Measurements from ENCODE around the gene CASKIN2.
A peak's percentile ranks its signal among the peaks of the same experiment; 100 is the strongest.

The CASKIN2 gene

GRCh38 chr17:75515496-75516254 is at the start of gene CASKIN2:
TSS of gene CASKIN2 (minus strand) at chr17:75515537. CDS start at chr17:75513804, 1,733 bp downstream.
- peak; percentile 70 for DNase-seq (ENCODE audit: low read depth)

- DNase-seq (ENCODE audit: low read depth) = no peak
Measured at GRCh38 chr17:75565066-75565465, 49.7 kb upstream of the CASKIN2 start.

- no peak for DNase-seq (ENCODE audit: low read depth)
Measured at GRCh38 chr17:75564195-75564594, 48.9 kb upstream of the CASKIN2 start.

GRCh38 chr17:75563063-75563758 is 47.9 kb upstream of the CASKIN2 start:
- DNase-seq (ENCODE audit: low read depth) = no peak

- DNase-seq (ENCODE audit: low read depth) = no peak
Measured at GRCh38 chr17:75561927-75562603, 46.7 kb upstream of the CASKIN2 start.

DNA sequence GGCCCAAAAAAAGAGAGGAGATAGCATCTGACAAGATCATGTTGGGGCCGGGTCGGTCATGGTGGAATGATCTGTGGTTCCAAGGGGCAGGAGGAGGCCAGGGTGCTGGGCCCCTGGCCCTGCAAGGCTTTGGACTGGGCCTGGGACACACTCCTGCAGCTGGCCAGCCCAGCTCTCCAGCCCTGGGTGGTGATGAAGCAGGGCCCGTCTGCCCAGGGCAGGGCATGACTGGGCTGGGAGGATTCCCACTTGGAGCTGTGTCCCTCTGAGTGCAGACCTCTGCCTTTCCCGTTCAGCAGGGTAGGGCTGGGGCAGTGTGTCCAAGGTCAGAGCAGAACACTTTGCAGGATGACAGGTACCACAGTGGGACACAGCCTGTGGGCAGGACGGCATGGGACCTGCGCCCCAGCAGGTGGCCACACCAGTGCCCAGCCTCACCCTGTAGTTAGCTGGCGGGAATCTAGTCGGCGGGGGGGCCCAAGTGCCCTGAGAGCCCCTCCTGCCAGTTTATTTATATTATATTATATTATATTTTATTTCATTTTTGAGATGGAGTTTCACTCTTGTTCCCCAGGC is 44.7 kb upstream of the CASKIN2 start:
- no peak for DNase-seq (ENCODE audit: low read depth)

DNA sequence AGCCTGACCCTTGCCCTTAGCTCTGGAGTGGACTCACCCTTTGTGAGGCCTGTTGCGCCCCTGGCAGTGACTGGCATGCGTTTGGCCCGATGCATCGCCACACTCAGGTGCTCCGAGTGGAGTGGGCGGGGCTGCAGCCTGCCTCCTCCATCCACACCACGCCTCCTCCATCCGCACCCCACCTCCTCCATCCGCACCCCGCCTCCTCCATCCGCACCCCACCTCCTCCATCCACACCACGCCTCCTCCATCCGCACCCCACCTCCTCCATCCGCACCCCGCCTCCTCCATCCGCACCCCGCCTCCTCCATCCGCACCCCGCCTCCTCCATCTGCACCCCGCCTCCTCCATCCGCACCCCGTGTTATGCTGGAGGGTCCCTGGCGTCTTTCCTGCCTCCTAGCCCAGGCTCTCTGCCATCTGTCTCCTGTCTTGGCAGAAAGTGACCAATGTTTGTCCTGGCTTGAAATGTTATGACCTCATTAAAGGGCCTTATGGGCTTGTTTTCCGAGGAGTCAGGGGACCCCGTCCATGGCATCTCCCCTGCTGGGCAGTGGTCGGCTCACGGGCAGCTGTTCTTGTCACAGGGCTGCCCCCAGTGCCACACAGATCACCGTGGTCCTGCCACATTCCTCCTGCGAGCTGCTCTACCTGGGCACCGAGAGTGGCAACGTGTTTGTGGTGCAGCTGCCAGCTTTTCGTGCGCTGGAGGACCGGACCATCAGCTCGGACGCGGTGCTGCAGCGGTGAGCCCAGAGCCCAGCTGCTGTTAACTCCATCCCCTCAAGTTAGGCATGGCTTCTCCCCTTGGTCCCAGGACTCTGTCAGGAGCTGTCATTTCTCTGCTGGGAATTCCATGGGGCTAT is 43.6 kb upstream of the CASKIN2 start:
- DNase-seq (ENCODE audit: low read depth) = no peak

GRCh38 chr17:75557852-75558665 is 42.7 kb upstream of the CASKIN2 start:
- DNase-seq (ENCODE audit: low read depth) = no peak

GRCh38 chr17:75557075-75557851 is 41.9 kb upstream of the CASKIN2 start:
- DNase-seq (ENCODE audit: low read depth) = no peak

DNA sequence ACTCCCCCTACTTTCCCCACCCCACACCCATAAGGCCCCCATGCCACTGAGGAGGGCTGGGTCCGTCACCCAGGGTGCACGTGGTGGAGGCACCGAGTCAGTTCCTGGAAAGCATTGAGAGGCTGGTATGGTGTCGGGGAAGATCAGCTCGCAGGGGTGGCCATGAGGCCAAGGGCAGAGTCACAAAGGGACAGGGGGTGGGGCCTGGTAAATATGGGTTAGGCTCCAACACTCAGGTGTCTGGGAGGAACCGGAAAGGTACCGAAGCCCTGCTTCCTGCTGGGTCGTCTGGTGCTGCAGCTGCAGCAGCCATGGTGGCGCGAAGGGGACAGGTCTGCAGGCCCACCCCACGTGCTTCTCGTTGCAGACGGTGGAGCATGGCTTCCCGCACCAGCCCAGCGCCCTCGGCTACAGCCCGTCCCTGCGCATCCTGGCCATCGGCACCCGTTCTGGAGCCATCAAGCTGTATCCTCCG is 40.4 kb upstream of the CASKIN2 start:
- DNase-seq (ENCODE audit: low read depth) = no peak

DNA sequence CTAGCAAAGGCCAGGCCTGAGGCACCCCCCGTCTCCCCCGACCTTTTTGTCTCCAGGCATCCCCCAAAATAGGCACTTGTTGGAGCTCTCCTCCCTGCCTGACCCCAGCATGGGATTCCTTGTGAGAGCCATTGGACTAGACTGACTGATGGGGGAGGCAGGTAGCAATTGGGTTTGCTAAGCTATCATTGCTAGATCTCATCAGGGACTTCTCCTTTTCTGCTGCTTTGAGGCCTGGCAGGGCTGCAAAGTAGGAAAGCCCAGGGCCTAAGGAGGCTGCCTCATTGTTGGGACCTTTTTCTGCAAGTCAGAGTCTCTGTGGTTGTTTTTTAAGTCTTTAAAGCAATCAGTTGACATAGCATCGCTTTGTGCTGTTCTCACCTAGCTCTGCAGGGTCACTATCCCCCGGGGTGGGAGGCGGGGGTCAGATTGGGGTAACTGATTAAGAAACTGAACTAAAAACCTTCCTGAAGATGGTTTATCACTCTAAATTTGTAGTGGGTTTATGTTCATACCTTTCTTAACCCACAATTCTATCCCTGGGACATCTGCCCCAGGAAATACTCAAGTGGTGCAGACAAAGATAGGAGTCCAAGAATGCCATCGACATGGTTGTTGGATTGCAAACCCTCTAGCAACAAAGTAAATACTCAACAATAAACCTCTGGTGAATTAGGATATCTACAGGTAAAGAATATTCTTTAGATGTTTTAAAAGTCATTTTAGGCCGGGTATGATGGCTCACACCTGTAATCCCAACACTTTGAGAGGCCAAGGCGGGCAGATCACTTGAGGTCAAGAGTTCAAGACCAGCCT is 38.2 kb upstream of the CASKIN2 start:
- DNase-seq (ENCODE audit: low read depth) = no peak

- no peak for DNase-seq (ENCODE audit: low read depth)
Measured at GRCh38 chr17:75552425-75553294, 37.3 kb upstream of the CASKIN2 start.

- no peak for DNase-seq (ENCODE audit: low read depth)
Measured at GRCh38 chr17:75551266-75551665, 35.9 kb upstream of the CASKIN2 start.

GRCh38 chr17:75550139-75550465 is 34.8 kb upstream of the CASKIN2 start:
- DNase-seq (ENCODE audit: low read depth) = no peak

DNA sequence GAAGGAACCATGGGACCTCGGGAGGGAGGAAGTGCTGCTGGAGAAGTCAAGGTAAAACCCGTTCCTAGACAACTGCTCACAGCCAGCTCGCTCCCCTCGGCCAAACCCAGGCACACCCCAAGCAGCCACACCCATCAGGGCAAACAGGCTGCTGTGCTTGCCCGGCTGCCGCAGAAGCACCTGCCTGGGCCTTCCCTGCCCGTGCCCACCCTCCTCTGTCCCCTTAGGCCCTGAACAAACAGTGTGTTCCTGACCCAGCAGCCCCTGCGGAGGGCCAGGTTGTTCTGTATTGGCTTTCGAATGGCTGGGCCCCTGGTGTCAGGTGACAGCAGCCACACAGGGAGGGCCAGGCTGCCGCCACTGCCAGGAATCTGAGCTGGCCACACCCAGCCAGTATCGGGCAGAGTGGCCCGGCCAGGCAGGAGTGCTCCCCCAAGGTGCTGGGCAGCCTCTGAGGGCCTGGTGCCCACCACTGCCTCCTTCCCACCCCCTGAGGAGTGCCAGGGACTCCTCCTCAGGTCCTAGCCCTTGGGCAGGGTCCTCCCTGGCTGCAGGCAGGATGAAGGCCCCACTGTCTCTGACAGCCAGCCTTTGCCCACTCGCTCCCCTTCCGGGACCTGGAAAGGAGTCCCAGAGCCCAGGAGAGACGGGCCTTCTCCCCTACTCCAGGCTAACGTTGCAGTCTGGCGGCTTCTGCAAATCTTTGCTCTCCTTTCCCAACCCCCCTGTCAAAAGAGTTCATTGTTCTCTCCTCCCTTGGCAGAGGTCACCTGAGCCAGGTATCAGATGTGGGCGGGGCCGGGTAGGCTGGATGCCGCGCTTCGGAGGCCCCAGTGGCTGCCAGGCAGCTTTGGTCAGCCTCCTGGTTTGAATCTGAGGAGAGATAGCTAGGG is 34.2 kb upstream of the CASKIN2 start:
- DNase-seq (ENCODE audit: low read depth) = no peak

- no peak for DNase-seq (ENCODE audit: low read depth)
Measured at GRCh38 chr17:75548813-75549212, 33.5 kb upstream of the CASKIN2 start.

- DNase-seq (ENCODE audit: low read depth) = no peak
Measured at GRCh38 chr17:75547091-75547490, 31.8 kb upstream of the CASKIN2 start.

Data from stimulated activated CD8-positive, alpha-beta memory T cell treated with anti-CD3 and anti-CD28 coated beads, Interleukin-7, amount 100 ng/mL, for 24 hours (primary cell).